Parathyroid adenoma (tissue), 2 donors: ENCODE measurements around the gene GNG2.

Experiments
- H2AFZ ChIP-seq: fragments of 300-600 bp; sonication (generic); one replicate; pipeline ENCODE4 v1.7.0; 2017; ENCODE audit warnings: antibody characterized with exemption, mild to moderate bottlenecking
- H3K27ac ChIP-seq: fragments of 300-600 bp; sonication (generic); one replicate; pipeline ENCODE4 v1.7.0; 2017
- H3K27me3 ChIP-seq: fragments of 300-600 bp; sonication (generic); one replicate; pipeline ENCODE4 v1.7.0; 2017; ENCODE audit warnings: low read length; ENCODE audit not compliant: control insufficient read depth, insufficient read depth
- H3K36me3 ChIP-seq: fragments of 300-600 bp; sonication (generic); one replicate; pipeline ENCODE4 v1.7.0; 2017; ENCODE audit warnings: low read length; ENCODE audit not compliant: control insufficient read depth, insufficient read depth
- H3K4me1 ChIP-seq: fragments of 300-600 bp; sonication (generic); one replicate; pipeline ENCODE4 v1.7.0; 2017; ENCODE audit warnings: control low read depth
- H3K4me2 ChIP-seq: fragments of 300-600 bp; sonication (generic); one replicate; pipeline ENCODE4 v1.7.0; 2017; ENCODE audit warnings: low read length
- H3K4me3 ChIP-seq: fragments of 300-600 bp; sonication (generic); one replicate; pipeline ENCODE4 v1.7.0; 2017; ENCODE audit warnings: low read depth, low read length
- H3K79me2 ChIP-seq: fragments of 300-600 bp; sonication (generic); one replicate; pipeline ENCODE4 v1.7.0; 2017; ENCODE audit warnings: control low read depth
- H3K9ac ChIP-seq: fragments of 300-600 bp; sonication (generic); one replicate; pipeline ENCODE4 v1.7.0; 2017; ENCODE audit warnings: mild to moderate bottlenecking
- H3K9me3 ChIP-seq: fragments of 300-600 bp; sonication (generic); one replicate; pipeline ENCODE4 v1.7.0; 2017; ENCODE audit warnings: low read length; ENCODE audit not compliant: control insufficient read depth
- TF ChIP-seq, protein P1 (sequence below): fragments of 300-600 bp; sonication (generic); IDR thresholded peaks from one replicate; pipeline ENCODE4 v1.7.0; 2017; ENCODE audit warnings: antibody characterized with exemption, mild to moderate bottlenecking
- donor health status: primary hyperparathyroidism.

Gene GNG2

DNA sequence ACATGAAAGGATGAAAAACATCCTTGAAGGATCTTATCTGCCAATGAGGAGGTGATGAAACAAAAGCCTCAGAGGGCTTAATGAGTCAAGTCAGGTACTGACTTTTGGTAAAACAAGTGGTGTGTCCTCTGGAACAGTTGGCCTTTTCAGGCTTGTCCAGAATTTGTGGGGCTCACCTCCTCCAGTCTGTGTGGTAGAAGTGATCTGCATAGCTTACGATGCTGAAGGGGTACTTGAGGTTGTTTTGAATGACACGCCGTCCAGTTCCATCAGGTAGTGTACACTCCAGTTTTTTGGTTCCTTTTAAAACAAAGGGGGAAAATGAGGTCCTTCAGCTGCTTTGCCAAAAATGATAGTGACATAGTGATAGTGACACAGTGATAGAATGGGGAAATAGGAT, 145.9 kb downstream of the GNG2 start:
- no peak overlapping the region for H3K4me3 ChIP-seq
- H3K27ac ChIP-seq, result no peak overlapping the region
- no peaks in the 10 kb centered on the region for H3K9me3 ChIP-seq
- H3K9ac ChIP-seq, result no peak overlapping the region
- no peaks in the 10 kb centered on the region for H3K36me3 ChIP-seq
- no peak overlapping the region for H2AFZ ChIP-seq
- H3K4me2 ChIP-seq, result no peak overlapping the region
- TF ChIP-seq, protein P1, sequence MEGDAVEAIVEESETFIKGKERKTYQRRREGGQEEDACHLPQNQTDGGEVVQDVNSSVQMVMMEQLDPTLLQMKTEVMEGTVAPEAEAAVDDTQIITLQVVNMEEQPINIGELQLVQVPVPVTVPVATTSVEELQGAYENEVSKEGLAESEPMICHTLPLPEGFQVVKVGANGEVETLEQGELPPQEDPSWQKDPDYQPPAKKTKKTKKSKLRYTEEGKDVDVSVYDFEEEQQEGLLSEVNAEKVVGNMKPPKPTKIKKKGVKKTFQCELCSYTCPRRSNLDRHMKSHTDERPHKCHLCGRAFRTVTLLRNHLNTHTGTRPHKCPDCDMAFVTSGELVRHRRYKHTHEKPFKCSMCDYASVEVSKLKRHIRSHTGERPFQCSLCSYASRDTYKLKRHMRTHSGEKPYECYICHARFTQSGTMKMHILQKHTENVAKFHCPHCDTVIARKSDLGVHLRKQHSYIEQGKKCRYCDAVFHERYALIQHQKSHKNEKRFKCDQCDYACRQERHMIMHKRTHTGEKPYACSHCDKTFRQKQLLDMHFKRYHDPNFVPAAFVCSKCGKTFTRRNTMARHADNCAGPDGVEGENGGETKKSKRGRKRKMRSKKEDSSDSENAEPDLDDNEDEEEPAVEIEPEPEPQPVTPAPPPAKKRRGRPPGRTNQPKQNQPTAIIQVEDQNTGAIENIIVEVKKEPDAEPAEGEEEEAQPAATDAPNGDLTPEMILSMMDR, result no peak
- H3K4me1 ChIP-seq, result no peaks in the 10 kb centered on the region
- no peaks in the 10 kb centered on the region for H3K79me2 ChIP-seq
- no peaks in the 10 kb centered on the region for H3K27me3 ChIP-seq

DNA sequence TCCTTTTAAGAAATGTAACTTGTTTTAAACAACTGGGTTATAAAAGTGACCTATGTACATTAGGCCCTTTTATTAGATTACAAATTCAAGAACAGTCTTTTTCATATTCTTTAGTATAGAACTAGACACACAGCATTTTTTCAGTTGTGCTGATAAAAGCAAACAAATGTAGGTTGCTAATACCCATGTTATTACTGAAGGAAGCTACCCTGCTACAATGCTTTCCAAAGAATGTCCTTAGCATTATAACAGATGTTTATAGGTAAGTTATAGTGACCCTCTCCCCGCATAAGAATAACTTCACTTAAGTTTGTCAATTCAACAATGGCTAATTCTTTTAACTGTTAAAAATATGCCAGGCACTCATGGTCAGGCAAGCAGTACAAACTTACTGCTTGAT, 146.8 kb downstream of the GNG2 start:
- Histone ChIP-seq H3K79me2 (no peaks in the 10 kb centered on the region), H2AFZ (no peak overlapping the region), H3K9ac (no peak overlapping the region), H3K4me1 (no peaks in the 10 kb centered on the region), H3K27ac (no peak overlapping the region), H3K4me2 (no peak overlapping the region), H3K36me3 (no peaks in the 10 kb centered on the region), H3K9me3 (no peaks in the 10 kb centered on the region), H3K27me3 (no peaks in the 10 kb centered on the region), H3K4me3 (no peak overlapping the region)
- TF ChIP-seq, protein P1, result no peak

DNA sequence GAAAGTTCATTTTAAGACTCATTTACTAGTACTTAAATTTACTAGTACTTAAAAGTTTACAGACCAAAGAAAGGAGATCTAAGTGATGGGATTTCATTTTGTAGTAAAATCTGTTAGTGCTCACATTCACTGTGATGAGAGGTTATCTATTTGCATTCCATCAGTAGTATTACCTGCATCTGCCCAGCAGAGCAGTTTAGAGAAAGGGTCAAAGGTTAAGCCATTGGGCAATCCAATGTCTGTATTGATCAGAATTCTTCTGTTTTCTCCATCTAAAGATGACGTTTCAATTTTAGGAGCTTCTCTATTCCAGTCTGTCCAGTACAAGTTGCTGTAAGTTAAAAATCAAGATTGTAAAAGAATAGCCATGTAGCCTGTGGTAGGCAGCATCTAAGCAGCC, 147.2 kb downstream of the GNG2 start:
- Histone ChIP-seq H3K9me3 (no peaks in the 10 kb centered on the region), H3K4me2 (no peak overlapping the region), H3K27ac (no peak overlapping the region), H3K79me2 (no peaks in the 10 kb centered on the region), H2AFZ (no peak overlapping the region), H3K4me3 (no peak overlapping the region), H3K9ac (no peak overlapping the region), H3K36me3 (no peaks in the 10 kb centered on the region), H3K27me3 (no peaks in the 10 kb centered on the region), H3K4me1 (no peaks in the 10 kb centered on the region)
- TF ChIP-seq, protein P1, result no peak

DNA sequence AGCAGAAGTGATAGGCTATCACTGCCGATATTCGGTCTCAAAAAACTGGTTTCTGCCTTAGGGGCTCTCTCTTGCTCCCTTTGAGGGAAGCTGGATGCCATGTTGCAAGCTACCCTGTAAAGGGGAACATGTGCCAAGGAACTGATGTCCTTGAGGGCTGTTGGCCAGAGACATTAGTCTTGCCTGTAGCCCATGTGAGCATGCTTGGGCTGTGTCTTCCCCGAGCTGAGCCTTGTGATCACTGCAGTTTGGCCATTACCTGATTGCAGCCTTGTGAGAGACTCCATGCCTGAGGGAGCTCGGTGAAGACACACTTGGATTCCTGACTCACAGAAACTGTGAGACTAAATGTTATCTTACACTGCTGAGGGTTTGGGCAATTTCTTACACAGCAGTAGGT, 147.7 kb downstream of the GNG2 start:
- Histone ChIP-seq H3K4me3 (no peak overlapping the region), H3K4me2 (no peak overlapping the region), H3K27me3 (no peaks in the 10 kb centered on the region), H3K36me3 (no peaks in the 10 kb centered on the region), H3K9me3 (no peaks in the 10 kb centered on the region), H3K4me1 (no peaks in the 10 kb centered on the region), H2AFZ (no peak overlapping the region), H3K79me2 (no peaks in the 10 kb centered on the region), H3K9ac (no peak overlapping the region), H3K27ac (no peak overlapping the region)
- TF ChIP-seq, protein P1, result no peak

DNA sequence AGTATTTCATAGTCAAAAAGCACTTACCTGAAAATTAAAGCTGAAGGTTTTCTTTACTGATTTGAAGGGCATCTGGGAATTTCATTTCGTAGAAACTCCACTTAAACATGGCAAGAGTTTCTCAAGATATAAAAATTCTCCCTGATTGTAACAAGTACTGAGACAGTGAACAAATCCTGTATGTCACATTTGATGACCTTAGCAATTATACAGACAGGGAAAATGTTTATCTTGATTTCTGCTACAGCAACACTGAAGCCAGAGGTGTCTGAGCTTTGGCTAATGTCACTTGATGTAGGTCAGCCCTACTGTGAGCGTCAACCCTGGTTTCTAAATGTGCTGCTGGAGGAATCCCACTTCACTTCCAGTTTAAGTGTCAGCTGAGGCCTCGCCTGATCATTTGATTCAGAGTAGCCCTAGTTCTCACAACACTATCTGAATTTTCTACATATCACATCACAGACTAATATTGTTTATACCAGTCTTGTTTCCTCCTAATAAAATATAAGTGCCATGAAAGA, 149.8 kb downstream of the GNG2 start:
- Histone ChIP-seq H3K9me3 (no peaks in the 10 kb centered on the region), H3K4me3 (no peak overlapping the region), H3K27ac (no peak overlapping the region), H3K36me3 (no peaks in the 10 kb centered on the region), H2AFZ (no peak overlapping the region), H3K27me3 (no peaks in the 10 kb centered on the region), H3K4me1 (no peaks in the 10 kb centered on the region), H3K4me2 (no peak overlapping the region), H3K79me2 (no peaks in the 10 kb centered on the region), H3K9ac (no peak overlapping the region)
- TF ChIP-seq, protein P1, result no peak
